HepG2 (cell line): ENCODE data around the gene UNC13D. TPM values are rescaled to one million over a fixed set of nuclear protein-coding genes. Genes with fewer than 3 reads are reported as not detected.

Experiments
- ARNT ChIP-seq: fragments of 450-650 bp; IDR thresholded peaks from 2 replicates; pipeline ENCODE4 v1.6.1; 2017
- CAMTA2 ChIP-seq: sonication (generic); formaldehyde crosslinking; IDR thresholded peaks from 2 replicates; pipeline ENCODE4 v1.4.0; 2020; ENCODE audit warnings: mild to moderate bottlenecking, missing genetic modification reagents, borderline replicate concordance
- CEBPB ChIP-seq: IDR thresholded peaks from 2 replicates; pipeline ENCODE4 v1.6.1; 2011; ENCODE audit warnings: low read depth, low read length, improper control_type of control experiment, borderline replicate concordance
- GLI4 ChIP-seq: sonication (generic); formaldehyde crosslinking; IDR thresholded peaks from 2 replicates; pipeline ENCODE4 v1.5.1; 2020; ENCODE audit warnings: missing genetic modification reagents, mild to moderate bottlenecking, moderate library complexity, borderline replicate concordance
- GTF3A ChIP-seq: sonication (generic); formaldehyde crosslinking; conservative IDR thresholded peaks from 2 replicates; pipeline ENCODE4 v1.4.0; 2020; ENCODE audit warnings: mild to moderate bottlenecking, missing genetic modification reagents
- HNRNPH1 ChIP-seq: fragments of 200-400 bp; formaldehyde crosslinking; optimal IDR thresholded peaks from 2 replicates; pipeline ENCODE3; 2017; ENCODE audit warnings: mild to moderate bottlenecking, low read depth, low read length
- MED8 ChIP-seq: sonication (generic); formaldehyde crosslinking; IDR thresholded peaks from 2 replicates; pipeline ENCODE4 v1.8.1; 2023; ENCODE audit warnings: mild to moderate bottlenecking, missing genetic modification reagents; ENCODE audit not compliant: insufficient replicate concordance
- MTF1 ChIP-seq: sonication (generic); formaldehyde crosslinking; IDR thresholded peaks from 2 replicates; pipeline ENCODE4 v1.5.0; 2020; ENCODE audit warnings: missing genetic modification reagents
- MZF1 ChIP-seq: sonication (generic); formaldehyde crosslinking; IDR thresholded peaks from 2 replicates; pipeline ENCODE4 v1.8.1; 2023; ENCODE audit warnings: mild to moderate bottlenecking, missing genetic modification reagents, borderline replicate concordance
- PHB2 ChIP-seq: fragments of 450-650 bp; IDR thresholded peaks from 2 replicates; pipeline ENCODE4 v1.6.1; 2018; ENCODE audit not compliant: partially characterized antibody
- SALL2 ChIP-seq: sonication (generic); formaldehyde crosslinking; IDR thresholded peaks from 2 replicates; pipeline ENCODE4 v1.8.1; 2023; ENCODE audit warnings: mild to moderate bottlenecking, missing genetic modification reagents, inconsistent platforms
- SIX4 ChIP-seq: sonication (generic); formaldehyde crosslinking; IDR thresholded peaks from 2 replicates; pipeline ENCODE4 v1.4.0; 2020; ENCODE audit warnings: missing genetic modification reagents
- SOX5 ChIP-seq: IDR thresholded peaks from 2 replicates; pipeline ENCODE4 v1.6.1; 2016; ENCODE audit warnings: borderline replicate concordance
- TCF7 ChIP-seq: sonication (generic); IDR thresholded peaks from 2 replicates; pipeline ENCODE4 v1.6.1; 2016; ENCODE audit warnings: antibody characterized with exemption, low read depth
- U2AF1 ChIP-seq: fragments of 200-400 bp; formaldehyde crosslinking; optimal IDR thresholded peaks from 2 replicates; pipeline ENCODE3; 2017; ENCODE audit warnings: mild to moderate bottlenecking, low read depth, low read length
- ZFP41 ChIP-seq: sonication (generic); formaldehyde crosslinking; IDR thresholded peaks from 2 replicates; pipeline ENCODE4 v1.4.0; 2020; ENCODE audit warnings: mild to moderate bottlenecking, missing genetic modification reagents, borderline replicate concordance
- ZIK1 ChIP-seq: sonication (generic); formaldehyde crosslinking; IDR thresholded peaks from 2 replicates; pipeline ENCODE4 v1.5.0; 2020; ENCODE audit warnings: mild to moderate bottlenecking, low read depth, missing genetic modification reagents, borderline replicate concordance
- ZNF260 ChIP-seq: sonication (generic); formaldehyde crosslinking; IDR thresholded peaks from 2 replicates; pipeline ENCODE4 v1.4.0; 2020; ENCODE audit warnings: missing genetic modification reagents, low read depth, mild to moderate bottlenecking, borderline replicate concordance
- ZNF292 ChIP-seq: sonication (generic); formaldehyde crosslinking; IDR thresholded peaks from 2 replicates; pipeline ENCODE4 v1.8.1; 2022; ENCODE audit warnings: mild to moderate bottlenecking, low read depth, missing genetic modification reagents, borderline replicate concordance
- ZNF432 ChIP-seq: sonication (generic); formaldehyde crosslinking; IDR thresholded peaks from 2 replicates; pipeline ENCODE4 v1.5.0; 2020; ENCODE audit warnings: missing genetic modification reagents, mild to moderate bottlenecking, borderline replicate concordance
- ZNF572 ChIP-seq: sonication (generic); formaldehyde crosslinking; IDR thresholded peaks from 2 replicates; pipeline ENCODE4 v1.5.1; 2020; ENCODE audit warnings: mild to moderate bottlenecking, missing genetic modification reagents
- ZNF713 ChIP-seq: sonication (generic); formaldehyde crosslinking; IDR thresholded peaks from 2 replicates; pipeline ENCODE4 v1.4.0; 2020; ENCODE audit warnings: mild to moderate bottlenecking, missing genetic modification reagents
- ZNF746 ChIP-seq: sonication (generic); formaldehyde crosslinking; IDR thresholded peaks from 2 replicates; pipeline ENCODE4 v1.8.0; 2022; ENCODE audit warnings: mild to moderate bottlenecking, missing genetic modification reagents
- ZSCAN20 ChIP-seq: sonication (generic); formaldehyde crosslinking; IDR thresholded peaks from 2 replicates; pipeline ENCODE4 v1.4.0; 2020; ENCODE audit warnings: missing genetic modification reagents, mild to moderate bottlenecking, borderline replicate concordance
- polyA plus RNA-seq, 8 experiments: library from polyadenylated mRNA; depleted of rRNA in 3 of 8; stranded (reverse) in 7 of 8; unstranded in 1 of 8; fragments of >200 nt; fragmentation: Illumina TruSeq in 4 of 8; extraction: Trizol in 4 of 8; gene quantifications; 2 replicates each; pipeline versions ENCODE4 v1.2.1 to v1.2.3, GENCODE V29; 2011 to 2016; ENCODE audit warnings: low read depth in 4 of 8, missing spikeins in 1 of 8, mixed read lengths in 1 of 8; ENCODE audit not compliant: insufficient read depth in 1 of 8
- total RNA-seq, 5 experiments: library from RNA; depleted of rRNA; stranded (reverse); fragments of >200 nt; fragmentation: Illumina TruSeq; extraction: Trizol; gene quantifications; 2 replicates each; pipeline ENCODE4 v1.2.3, GENCODE V29; 2016; ENCODE audit warnings: low read depth in 1 of 5
- TF ChIP-seq, protein P1 (sequence below): sonication (generic); formaldehyde crosslinking; IDR thresholded peaks from 2 replicates; pipeline ENCODE4 v1.8.0; 2022; ENCODE audit warnings: mild to moderate bottlenecking, missing genetic modification reagents, borderline replicate concordance
- TF ChIP-seq, protein P2 (sequence below): sonication (generic); IDR thresholded peaks from 2 replicates; pipeline ENCODE4 v1.6.1; 2016; ENCODE audit warnings: low read depth, borderline replicate concordance
- TF ChIP-seq, protein P3 (sequence below): sonication (generic); formaldehyde crosslinking; IDR thresholded peaks from 2 replicates; pipeline ENCODE4 v1.4.0; 2020; ENCODE audit warnings: missing genetic modification reagents, low read depth, mild to moderate bottlenecking, borderline replicate concordance

UNC13D gene
- total and polyA plus RNA-seq, 2 of the 13 experiments (the other 11 are each of a cell fraction or from before 2014, with no cell fraction given) = 29.7 to 42.7 TPM

DNA sequence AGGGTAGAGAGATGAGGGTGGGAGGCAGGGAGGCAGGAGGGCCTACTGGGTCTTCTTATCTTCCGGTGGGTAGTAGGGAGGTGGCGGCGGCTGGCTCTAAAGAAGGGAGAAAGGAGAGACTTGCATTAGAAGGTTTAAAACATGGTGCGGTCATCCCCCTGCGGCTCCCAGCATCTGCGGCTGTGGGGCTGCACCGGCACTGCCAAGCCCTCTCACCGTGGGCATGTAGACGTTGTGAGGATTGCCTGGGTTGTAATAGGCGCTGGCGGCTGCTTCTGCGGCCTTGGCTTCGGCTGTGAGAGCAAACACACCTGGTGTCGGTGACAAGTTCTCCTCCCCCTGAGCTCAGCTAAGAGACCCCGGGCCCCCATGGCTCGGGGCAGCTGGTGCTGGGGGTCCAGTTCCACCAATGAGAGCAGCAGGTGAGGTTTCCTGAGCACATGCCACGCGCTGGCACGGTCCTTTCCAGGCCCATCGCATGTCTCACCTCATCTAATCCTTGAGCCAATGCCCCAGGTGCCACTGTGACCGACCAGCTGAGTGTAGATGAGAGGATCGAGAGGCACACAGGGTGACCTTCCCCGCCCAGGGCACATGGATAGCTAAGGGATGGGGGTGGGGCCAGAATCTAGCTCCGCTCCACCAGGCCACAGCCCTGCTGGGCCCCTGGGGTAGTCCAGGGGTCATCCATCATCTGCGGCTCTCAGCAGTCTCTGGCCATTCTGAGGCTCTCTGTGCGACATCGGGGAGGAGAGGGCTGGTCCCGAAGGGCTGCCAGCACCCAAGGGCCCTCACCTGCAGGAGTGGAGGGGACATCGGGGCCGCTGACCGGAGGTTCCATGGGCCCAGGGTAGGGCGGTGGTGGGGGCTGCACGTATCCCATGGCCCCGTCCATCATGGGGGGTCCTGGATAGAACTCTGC lies 2.7 kb upstream of the UNC13D start (continued):
- TF ChIP-seq MTF1 (CRISPR knock-in tag) = no peak
- TF ChIP-seq, protein P1, sequence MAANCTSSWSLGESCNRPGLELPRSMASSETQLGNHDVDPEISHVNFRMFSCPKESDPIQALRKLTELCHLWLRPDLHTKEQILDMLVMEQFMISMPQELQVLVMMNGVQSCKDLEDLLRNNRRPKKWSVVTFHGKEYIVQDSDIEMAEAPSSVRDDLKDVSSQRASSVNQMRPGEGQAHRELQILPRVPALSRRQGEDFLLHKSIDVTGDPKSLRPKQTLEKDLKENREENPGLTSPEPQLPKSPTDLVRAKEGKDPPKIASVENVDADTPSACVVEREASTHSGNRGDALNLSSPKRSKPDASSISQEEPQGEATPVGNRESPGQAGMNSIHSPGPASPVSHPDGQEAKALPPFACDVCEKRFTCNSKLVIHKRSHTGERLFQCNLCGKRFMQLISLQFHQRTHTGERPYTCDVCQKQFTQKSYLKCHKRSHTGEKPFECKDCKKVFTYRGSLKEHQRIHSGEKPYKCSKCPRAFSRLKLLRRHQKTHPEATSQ = peak; percentile 75; the same call in 1 of the 2 replicates
- peak; percentile 93; the same call in 1 of the 2 replicates for TF ChIP-seq ZNF572 (CRISPR knock-in tag)
- 0 out of 2 replicates have a peak, but pooled peaks have one; percentile 57 for TF ChIP-seq GTF3A (CRISPR knock-in tag)
- peak; percentile 87; the same call in 1 of the 2 replicates for TF ChIP-seq ZNF432
- TF ChIP-seq U2AF1 = no peak
- no peak for TF ChIP-seq PHB2
- TF ChIP-seq TCF7 = peak; percentile 93
- TF ChIP-seq ZNF746 (CRISPR knock-in tag) = peak; percentile 65; the same call in 1 of the 2 replicates
- TF ChIP-seq, protein P2, sequence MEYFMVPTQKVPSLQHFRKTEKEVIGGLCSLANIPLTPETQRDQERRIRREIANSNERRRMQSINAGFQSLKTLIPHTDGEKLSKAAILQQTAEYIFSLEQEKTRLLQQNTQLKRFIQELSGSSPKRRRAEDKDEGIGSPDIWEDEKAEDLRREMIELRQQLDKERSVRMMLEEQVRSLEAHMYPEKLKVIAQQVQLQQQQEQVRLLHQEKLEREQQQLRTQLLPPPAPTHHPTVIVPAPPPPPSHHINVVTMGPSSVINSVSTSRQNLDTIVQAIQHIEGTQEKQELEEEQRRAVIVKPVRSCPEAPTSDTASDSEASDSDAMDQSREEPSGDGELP = peak; percentile 99
- TF ChIP-seq MZF1 (CRISPR knock-in tag) = no peak
- TF ChIP-seq CEBPB = no peak
- TF ChIP-seq ZFP41 = peak; percentile 82; the same call in 1 of the 2 replicates
- no peak; the same call in 1 of the 2 replicates for TF ChIP-seq ZNF260 (CRISPR knock-in tag)
- peak; percentile 94; the same call in 1 of the 2 replicates for TF ChIP-seq ZIK1
- peak; percentile 92; the same call in 1 of the 2 replicates for TF ChIP-seq ZNF713 (CRISPR knock-in tag)
- TF ChIP-seq, protein P3, sequence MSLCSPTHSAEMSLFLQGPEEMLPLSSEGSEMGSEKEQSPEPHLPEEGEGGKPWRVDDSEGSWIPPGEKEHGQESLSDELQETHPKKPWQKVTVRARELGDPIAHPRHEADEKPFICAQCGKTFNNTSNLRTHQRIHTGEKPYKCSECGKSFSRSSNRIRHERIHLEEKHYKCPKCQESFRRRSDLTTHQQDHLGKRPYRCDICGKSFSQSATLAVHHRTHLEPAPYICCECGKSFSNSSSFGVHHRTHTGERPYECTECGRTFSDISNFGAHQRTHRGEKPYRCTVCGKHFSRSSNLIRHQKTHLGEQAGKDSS = peak; percentile 68; the same call in 1 of the 2 replicates
- TF ChIP-seq ZSCAN20 = no peak
- TF ChIP-seq CAMTA2 (CRISPR knock-in tag) = peak; percentile 89; the same call in 1 of the 2 replicates
- peak; percentile 95 for TF ChIP-seq ZNF292 (CRISPR knock-in tag)
- no peak for TF ChIP-seq HNRNPH1
- peak; percentile 66 for TF ChIP-seq MED8
- peak; percentile 74 for TF ChIP-seq SALL2
- no peak for TF ChIP-seq ARNT
- peak; percentile 77 for TF ChIP-seq SOX5 (CRISPR knock-in tag)
- TF ChIP-seq GLI4 (CRISPR knock-in tag) = 0 out of 2 replicates have a peak, but pooled peaks have one; percentile 19
- peak; percentile 78 for TF ChIP-seq SIX4
